GM18907 (cell line): ENCODE measurements around the gene SYNE1.
A peak's percentile ranks its signal among the peaks of the same experiment; 100 is the strongest.
"Not testable (repeated sequence)": the region's sequence is repeated elsewhere in the genome, so short reads cannot be mapped to it uniquely, and the experiment has no call there.

Experiments used
- ATAC-seq: cut with Tn5 transposase; IDR thresholded peaks from one replicate; pipeline ENCODE4 v1.9.1; 2021; ENCODE audit warnings: mild to moderate bottlenecking, moderate library complexity; ENCODE audit not compliant: unreplicated experiment

The SYNE1 gene

DNA sequence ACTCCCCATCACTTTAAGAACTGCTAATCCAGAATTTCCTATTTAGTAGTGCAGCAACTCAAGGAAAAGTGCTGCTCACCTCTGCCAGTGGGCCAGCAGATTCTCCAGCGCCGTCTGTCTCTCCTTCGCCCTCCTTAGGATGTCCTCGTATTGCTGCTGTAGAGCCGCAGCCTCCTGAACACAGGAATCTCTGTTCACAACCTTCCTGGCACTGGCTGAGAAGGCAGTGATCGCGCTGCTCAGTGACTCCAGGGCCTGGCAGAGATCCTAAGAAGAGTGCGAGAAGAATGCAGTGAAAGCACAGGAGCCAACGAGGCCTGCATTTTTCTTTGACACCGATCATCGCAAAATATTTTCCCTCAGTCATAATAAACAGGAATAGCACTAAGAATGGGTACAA is 209.0 kb downstream of the SYNE1 start:
- no peak for ATAC-seq

DNA sequence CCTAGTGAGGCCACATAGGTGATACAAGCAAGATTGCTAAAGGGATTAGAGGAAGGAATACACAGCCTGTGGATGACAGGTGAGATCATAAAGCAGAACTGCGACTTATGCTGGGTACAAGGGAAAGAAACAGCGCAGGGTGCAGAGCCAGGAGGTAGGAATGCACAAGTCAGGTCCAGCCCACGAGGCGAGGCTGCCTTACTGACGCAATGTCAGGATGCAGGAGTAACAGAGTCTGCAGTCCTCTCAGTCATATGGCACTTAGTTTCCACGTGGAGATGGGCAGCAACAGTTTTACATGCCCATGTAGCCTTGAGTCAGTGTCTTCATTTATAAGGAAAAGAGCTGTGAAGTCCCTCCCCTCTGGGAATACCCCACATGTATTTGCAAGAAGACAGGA is 210.9 kb downstream of the SYNE1 start:
- ATAC-seq = no peak

DNA sequence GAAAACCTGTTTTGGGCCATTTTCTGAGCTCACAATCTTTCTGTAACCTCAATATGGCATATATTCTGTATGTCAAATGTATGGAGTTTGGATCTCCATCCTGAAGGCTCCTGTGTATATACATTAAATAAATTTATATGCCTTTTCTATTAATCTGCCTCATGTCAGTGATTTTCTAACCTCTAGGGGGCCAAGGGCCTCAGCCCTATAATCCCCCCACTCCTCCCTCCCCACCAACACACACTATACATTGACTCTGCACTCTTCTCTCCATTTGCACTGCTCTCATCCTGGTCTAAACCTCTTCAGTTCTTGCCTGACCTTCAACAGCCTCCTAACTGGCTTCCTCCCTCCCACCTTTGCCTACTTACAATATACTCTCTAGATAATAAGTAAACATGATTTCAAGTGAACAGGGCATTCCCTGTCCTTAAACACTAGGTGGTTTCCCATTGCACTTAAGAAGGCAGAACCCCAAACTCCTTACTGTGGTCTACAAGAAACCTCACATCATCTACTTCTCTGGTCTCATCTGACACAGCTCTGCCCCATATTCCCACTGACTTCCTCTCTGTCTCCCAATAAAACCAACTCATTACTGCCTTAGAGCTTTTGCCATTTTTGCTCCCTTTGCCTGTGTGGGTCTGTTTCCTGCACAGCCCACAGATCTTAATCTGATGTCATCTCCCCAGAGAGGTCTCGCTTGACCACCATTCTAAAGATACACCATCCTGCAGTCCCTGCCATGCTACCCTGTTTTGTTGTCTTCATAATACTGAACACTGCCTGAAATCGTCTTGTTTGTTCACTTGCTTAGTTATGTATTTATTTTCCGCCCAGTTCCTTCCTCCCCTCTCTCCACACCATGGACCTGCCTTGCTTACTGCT is 213.7 kb downstream of the SYNE1 start:
- peak; percentile 93 for ATAC-seq

DNA sequence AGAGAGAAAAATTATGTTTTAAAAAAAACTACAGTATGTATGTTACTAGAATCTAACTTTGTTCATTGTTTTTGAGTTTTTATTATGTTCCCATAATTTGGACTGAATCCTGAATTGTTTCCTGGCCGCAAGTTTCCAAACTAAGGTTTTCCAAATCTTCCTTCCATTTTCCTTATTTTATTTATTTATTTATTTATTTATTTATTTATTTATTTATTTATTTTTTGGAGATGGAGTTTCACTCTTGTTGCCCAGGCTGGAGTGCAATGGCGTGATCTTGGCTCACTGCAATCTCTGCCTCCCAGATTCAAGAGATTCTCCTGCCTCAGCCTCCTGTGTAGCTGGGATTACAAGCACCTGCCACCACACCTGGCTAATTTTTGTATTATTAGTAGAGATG is 215.7 kb downstream of the SYNE1 start:
- ATAC-seq = not testable (repeated sequence)

DNA sequence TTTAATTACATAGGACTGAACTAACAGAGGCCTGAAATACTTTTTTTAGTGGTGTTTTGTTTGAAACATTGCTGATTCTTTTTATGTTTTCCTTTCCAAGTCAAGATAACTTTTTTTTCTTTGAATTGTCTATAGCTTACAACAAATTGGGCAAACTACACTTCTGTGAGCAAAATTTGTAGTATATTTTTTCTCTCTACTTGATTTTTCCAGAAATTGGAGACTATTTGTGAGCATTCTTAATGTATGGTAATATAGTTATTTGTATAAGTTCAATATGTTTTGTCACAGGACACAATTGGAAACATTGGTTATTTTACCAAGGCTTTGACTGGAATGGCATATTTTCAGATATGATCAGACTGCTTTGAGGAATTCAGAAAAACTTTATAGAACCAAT is 216.5 kb downstream of the SYNE1 start:
- no peak for ATAC-seq

DNA sequence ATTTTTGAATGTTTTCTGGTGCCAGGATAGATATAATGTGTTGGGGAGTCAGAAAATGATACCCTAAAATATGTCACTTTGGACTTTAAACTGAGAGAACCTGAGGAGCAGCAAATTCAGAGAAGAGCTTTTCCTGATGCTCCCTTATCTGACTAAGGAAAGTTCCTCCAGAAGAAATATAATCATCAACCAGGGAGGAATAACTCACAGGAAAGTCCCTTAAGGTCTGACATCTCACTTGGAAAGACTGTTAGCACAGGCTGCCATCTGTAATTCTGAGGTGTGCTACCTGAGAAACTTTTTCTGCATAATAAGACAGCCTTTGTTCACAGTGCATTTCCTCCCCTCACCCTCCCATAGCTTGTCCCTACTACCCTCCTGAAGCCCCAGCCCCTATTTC is 218.6 kb downstream of the SYNE1 start:
- ATAC-seq = no peak

DNA sequence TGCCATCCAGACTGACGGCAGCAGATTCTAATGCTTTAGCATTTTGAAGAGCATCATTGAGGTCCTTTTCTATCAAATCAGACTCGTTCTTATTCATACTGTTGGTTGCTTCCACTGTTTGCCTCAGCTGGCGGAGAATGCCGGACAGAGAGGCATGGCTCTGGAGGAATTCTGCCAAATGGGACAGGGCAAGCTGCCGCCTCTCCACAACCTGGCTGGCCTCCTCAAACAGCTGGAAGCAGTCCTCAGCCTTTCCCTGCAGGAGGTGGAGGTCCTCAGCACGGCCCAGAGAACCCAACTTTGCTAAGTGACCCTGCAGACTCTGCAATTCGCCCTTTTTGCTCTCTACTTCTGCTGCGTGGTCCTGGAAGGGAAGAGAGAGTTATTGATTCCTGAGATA is 220.5 kb downstream of the SYNE1 start:
- ATAC-seq = no peak

GRCh38 chr6:152404936-152405595 is 232.1 kb downstream of the SYNE1 start:
- no peak for ATAC-seq

GRCh38 chr6:152404086-152404857 is 232.9 kb downstream of the SYNE1 start:
- ATAC-seq = peak; percentile 92

- ATAC-seq = no peak
Measured at GRCh38 chr6:152402791-152403190, 234.4 kb downstream of the SYNE1 start.

DNA sequence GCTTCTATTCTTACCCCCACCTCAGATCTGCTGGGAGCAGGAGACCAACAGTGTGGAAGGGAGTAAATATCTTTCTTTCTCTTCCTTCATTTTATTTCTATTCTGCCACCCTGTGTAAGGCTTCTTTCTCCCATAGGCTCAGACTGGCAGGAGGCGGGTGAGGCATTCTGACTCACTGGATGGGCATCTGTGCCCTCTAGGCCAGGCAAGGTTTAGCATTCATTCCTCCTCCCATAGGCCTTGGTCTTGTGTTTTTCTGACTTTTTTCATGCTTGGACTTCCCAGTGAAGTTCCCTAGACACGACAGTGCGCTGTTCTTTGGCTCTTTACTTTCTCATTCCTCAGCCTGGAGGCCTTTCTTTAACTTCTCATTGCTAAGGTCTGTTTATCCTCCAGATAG is 235.2 kb downstream of the SYNE1 start:
- no peak for ATAC-seq

- ATAC-seq = no peak
Measured at GRCh38 chr6:152399399-152399798, 237.8 kb downstream of the SYNE1 start.

GRCh38 chr6:152398993-152399392 is 238.2 kb downstream of the SYNE1 start:
- ATAC-seq = no peak

- no peak for ATAC-seq
Measured at GRCh38 chr6:152398316-152398715, 238.8 kb downstream of the SYNE1 start.

DNA sequence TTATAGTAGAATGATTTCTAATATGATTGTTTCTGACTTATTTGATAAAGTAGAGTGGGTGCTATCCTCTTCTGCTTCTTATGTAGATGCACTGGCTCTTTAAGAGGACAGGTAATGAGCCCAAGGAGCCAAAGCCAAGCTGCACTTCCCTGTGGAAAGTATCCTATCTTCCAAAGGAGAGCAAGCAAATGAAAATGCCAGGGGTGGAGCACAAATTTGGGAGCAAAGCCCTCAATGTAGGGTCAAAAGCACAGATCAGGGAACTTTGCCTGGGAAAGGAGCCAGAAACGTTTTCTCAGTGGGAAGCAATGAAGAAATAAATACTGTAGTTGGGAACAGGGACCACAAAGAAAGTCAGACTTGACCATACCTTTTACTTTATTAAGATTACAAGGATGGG is 242.9 kb downstream of the SYNE1 start:
- ATAC-seq = no peak

DNA sequence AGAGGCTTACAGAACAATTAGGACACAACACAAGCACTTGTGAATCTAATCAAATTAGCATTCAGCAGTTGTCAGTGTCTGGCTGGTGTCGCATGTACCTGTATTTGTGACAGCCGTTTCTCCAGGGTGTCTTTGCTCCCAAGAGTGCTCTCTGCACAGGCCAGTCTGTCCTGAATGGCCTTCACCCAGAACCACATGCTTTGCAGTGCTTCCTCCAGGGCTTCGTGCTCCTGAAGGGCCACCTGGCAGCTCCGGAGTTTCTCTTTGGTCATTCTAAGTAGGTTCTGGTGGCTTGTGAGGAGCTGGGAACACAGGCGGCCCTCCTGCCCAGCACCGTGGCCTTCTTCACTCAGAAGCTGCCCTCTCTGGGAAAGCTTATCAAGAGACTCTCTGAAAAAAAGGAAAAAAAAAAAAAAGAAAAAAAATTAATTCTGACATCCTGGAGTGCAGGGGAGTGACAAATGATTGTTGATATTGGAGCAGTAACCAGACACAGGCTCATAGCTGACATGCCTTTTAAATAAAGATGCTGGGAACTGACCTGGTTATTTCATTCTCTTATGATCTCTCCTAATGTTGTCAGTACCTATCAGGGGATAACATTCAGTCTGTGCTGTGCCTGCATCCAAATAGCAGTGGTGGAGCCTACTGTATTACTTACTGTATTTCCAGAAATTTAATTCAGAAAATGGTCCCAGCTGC is 245.8 kb downstream of the SYNE1 start:
- no peak for ATAC-seq

- ATAC-seq = no peak
Measured at GRCh38 chr6:152387091-152387490, 250.1 kb downstream of the SYNE1 start.

GRCh38 chr6:152386131-152386530 is 251.0 kb downstream of the SYNE1 start:
- peak; percentile 58 for ATAC-seq

DNA sequence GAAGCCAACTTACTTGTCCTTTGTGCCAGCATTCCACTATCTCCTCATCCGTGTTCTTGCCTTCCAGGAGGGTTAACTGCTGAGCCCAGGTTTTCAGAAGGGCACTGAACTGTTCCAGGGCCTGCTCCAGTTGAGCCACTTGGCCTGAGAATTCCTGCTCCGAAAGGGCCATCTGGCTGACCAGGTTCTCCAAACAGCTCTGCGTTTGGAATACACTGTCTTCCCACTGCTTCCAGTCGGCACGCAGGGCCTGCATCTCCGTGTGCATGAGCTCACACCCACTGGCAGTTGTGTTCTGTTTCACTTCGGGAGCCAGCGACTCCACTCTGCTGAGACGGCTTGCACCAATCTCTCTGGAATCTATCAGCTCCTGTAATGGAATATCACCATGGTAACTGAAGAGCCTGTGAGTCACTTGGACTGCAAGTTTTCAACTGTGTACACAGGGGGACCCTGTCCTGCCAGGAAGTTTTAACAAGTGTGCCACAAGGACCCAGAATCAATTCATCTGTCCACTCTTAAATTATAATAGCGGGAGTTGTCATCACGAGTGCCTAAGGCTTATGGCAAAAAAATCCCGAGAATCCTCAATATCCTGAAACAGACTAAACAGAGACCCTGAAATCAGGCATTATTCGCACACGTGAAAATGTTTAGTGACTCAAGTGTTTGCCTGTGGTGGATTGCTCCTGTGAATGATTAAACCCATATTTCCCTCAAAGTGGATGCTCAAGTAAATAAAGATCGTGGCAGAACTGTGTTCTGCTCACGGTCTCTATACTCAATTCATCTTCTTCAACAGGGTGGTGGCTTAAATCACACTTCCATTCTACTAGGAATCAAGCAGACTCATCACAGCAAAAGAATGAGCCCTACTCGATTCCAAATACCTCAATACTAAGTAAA is 255.9 kb downstream of the SYNE1 start:
- ATAC-seq = no peak

DNA sequence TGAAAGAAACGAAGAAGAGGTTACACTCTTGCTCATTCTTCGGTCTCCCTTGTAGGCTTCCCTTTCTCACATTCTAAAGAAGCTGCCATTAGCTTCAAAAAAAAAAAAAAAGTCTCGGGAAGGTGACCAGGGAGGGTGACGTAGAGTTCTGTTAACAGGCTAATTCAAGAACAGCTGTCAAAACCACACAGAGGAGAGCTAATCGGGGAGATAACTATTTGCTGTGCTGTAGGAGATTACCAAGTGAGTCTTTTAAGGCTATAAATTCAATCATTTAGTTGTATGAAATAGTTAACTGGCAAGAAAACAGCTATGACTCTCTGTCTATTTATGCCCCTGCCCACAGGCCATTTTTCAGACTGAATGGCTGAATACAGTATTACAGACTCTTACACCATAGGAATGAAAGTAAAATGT is 256.8 kb downstream of the SYNE1 start:
- ATAC-seq = peak; percentile 66
